DMS 273 treated with DMSO at 0.1 percent for 48 hours (cell line): Measurements from ENCODE around the gene DUSP10.
A peak's percentile ranks its signal among the peaks of the same experiment; 100 is the strongest.

Source experiments
- DNase-seq: peaks from one replicate; lab custom pipeline; 2025; lab: John Stamatoyannopoulos, UW

Gene DUSP10

GRCh38 chr1:221741703-221742554, at the start of gene DUSP10:
Gene DUSP10, minus strand, starts transcription at chr1:221742089. Its CDS starts 2,345 bp downstream, at chr1:221739744.
- peak; percentile 99 for DNase-seq

GRCh38 chr1:221788466-221788865, 46.6 kb upstream of the DUSP10 start:
- no peak for DNase-seq

- no peak for DNase-seq
Measured at GRCh38 chr1:221786647-221787046, 44.8 kb upstream of the DUSP10 start.

DNA sequence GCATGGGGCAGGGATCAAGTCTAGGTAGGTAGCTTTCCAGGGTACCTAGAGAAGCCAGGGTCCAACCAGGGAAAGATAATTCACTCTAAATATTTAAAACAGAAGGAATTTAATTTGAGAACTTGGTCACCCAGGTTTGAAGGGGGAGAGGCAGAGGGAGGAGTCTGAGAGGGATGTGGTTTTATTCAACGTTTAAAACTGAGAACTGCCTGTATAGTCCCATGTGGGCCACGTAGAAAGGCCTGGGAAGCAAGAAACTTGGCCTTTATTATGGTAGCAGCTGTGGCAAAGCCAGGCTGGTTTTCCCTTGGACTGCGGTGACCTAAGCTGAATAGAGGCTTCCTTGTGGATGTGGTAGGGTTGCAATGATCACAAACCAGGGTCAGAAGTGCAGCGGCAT, 42.0 kb upstream of the DUSP10 start:
- no peak for DNase-seq

- no peak for DNase-seq
Measured at GRCh38 chr1:221783437-221783836, 41.5 kb upstream of the DUSP10 start.

DNA sequence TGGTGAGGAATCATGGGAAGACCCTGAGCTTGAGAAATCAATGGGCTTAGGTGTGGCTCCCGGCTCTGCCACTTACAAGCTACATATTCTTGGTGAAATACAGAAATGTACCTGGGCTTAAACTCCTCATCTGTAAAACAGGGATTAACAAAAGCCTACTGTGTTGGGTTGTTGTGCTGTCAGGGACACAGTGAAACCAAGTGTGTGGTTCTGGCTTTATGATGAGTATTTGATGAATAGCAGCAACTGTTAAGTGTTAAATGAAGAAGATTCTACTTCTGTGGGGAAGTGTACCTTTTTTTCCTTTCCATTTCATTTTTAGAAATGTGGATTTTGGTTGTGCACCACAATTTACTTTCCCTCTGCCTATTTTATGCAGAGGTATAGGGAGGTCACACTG, 41.1 kb upstream of the DUSP10 start:
- DNase-seq: no peak

GRCh38 chr1:221782477-221782876, 40.6 kb upstream of the DUSP10 start:
- no peak for DNase-seq

GRCh38 chr1:221781102-221781755, 39.3 kb upstream of the DUSP10 start:
- DNase-seq: no peak

DNA sequence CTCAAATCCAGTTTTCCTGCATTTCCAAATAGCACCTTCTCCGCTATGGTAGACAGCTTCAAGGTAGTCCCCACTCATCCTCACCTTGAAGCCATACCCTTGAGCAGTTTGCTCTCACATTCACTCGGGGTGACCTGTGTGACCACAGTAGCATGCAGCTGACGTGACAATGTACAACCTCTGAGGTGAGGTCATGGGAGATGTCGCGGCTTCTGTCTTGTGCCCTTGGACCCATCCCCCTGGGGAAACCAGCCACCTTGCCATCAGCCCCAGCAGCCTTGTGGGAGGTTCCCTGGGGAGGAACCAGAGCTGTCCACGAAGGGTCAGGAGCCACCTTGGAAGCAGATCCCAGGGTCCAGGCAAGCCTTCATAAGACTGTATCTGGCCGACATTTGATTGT, 38.3 kb upstream of the DUSP10 start:
- DNase-seq: no peak

- DNase-seq: no peak
Measured at GRCh38 chr1:221779771-221780170, 37.9 kb upstream of the DUSP10 start.

- no peak for DNase-seq
Measured at GRCh38 chr1:221778535-221779142, 36.8 kb upstream of the DUSP10 start.

DNA sequence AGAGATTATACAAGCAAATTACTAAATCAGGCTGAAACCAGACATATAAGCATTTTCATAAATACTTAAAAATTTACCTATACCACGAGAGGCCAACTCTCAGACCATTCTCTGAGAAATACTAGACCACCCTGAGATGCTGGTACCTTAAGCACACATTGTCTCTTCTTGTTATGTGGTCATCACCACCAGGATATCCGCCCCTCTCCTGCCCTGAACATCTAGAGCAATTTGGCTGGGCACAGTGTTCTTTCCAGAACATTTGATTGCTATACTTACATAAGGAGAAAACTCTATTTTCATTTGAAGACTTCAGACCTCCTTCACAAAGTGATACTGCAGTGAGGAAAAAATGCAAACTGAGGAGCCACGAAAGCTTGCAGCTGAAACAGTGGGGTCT, 36.2 kb upstream of the DUSP10 start:
- no peak for DNase-seq

GRCh38 chr1:221777431-221778072, 35.7 kb upstream of the DUSP10 start:
- no peak for DNase-seq

- DNase-seq: no peak
Measured at GRCh38 chr1:221776495-221777301, 34.8 kb upstream of the DUSP10 start.

DNA sequence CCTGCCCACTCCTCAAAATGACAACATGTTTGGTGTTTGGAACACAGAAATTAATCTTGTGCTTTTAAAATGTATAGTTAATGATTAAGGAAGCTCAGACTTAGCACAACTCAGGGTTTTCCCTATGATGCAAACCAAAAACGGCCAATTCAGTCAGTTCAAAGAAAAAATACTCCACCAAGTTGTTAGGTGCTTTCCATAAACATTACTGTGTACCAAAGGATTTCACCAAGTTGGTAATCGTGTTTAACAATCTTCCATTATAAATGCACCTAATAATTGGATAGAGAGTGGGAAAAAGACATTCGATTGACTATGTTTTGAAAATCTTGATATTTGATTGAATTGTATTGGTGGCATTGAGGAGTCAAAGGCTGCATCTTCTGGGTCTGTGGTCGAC, 33.3 kb upstream of the DUSP10 start:
- DNase-seq: no peak

DNA sequence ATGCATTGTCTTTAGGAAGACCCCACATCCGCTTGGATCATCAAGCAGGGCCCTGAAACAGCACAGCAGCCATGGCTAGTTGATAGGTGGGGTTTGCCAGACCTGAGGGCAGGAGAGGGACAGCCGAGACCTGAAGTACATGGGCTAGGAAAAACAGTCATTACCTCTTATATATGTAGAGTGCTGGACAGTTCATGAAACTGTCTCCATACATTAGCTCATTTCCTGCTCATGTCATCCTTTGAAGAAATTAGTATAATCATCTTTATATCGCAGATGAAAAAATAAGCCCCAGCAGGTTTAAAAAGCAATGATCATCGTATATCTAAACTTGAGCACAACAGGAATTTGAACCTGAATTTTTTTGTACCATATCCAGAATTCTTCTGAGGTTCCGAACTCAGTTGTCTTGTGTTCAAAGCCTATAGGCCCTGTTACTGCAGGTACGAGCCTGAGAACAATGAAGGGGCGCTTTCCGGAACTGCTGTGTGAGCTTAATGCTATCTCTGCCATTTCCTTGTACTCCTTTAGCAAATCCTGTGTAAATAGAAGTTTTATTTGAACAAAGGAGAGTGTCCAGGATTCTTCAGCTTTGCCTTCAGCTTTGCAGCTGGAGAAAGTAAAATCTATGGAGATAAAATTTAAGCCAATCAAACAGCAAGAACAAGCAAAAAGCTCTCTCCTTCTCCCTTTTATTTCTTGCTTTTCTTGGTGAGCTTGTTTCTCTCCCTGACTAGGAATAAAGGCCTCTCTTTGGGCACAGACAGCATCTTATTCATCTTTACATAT, 32.4 kb upstream of the DUSP10 start:
- DNase-seq: no peak

DNA sequence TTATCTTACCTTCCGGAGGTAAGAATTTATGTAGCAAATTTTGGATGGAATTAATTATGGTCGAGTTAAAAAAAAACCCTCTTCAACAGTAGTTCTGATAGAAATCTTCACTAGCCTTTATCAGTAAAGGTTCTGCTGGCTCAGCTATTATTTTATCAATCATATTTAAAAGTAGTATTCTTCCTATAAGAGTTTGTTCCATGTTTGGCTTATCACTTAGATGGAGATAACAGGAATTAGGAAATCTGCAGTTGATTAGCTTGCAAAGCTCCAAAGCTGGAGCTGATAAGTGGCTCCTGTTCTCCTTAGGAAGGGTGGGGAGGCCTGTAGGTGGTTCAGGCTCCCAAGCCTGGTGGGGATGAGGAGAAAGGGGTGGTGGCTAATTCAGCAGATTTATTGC, 31.5 kb upstream of the DUSP10 start:
- no peak for DNase-seq

- no peak for DNase-seq
Measured at GRCh38 chr1:221772117-221772516, 30.2 kb upstream of the DUSP10 start.

DNA sequence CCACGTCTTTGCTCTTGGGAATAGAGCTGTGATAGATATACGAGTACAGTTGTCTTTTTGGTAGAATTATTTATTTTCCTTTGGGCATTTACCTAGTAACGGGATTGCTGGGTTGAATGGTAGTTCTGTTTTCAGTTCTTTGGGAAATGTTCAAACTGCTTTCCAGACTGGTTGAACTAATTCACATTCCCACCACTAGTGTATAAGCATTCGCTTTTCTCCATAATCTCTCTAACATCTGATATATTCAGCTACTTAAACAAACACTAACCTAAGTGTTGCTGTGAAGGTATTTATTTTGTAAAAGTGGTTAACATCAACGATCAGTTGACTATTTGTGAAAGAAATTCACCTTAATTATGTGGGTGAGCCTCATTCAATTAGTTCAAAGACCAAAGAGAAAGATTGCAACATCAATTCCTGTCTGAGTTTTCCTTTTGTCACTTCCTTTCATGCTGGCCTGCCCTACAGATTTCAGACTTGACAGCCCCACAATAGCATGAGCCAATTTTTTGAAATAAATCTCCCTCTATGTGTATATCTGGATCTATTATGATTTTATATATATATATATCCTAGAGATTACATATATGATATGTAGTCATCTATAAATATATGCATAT, 26.7 kb upstream of the DUSP10 start:
- no peak for DNase-seq

GRCh38 chr1:221766210-221766609, 24.3 kb upstream of the DUSP10 start:
- no peak for DNase-seq
